K562 (cell line): Measurements from ENCODE around the gene RRM2. TPM values are rescaled to one million over a fixed set of nuclear protein-coding genes. Genes with fewer than 3 reads are reported as not detected.

ENCODE experiments used
- BRF1 ChIP-seq: IDR thresholded peaks from 3 replicates; pipeline ENCODE4 v1.6.1; 2011; ENCODE audit warnings: borderline replicate concordance, mild to moderate bottlenecking; ENCODE audit not compliant: insufficient read length; ENCODE audit errors: extremely low read depth
- CGGBP1 ChIP-seq: fragments of 250-450 bp; sonication (Bioruptor Pico); IDR thresholded peaks from 2 replicates; pipeline ENCODE4 v1.9.0; 2021; ENCODE audit warnings: mild to moderate bottlenecking
- ETV1 ChIP-seq: fragments of 450-650 bp; conservative IDR thresholded peaks from 2 replicates; pipeline ENCODE4 v1.6.1; 2016; ENCODE audit warnings: missing genetic modification characterization, control low read depth, low read depth, missing compliant biosample characterization
- GTF2B ChIP-seq: IDR thresholded peaks from 2 replicates; pipeline ENCODE4 v1.6.1; 2011; ENCODE audit not compliant: insufficient read length; ENCODE audit errors: extremely low read depth
- GTF2F1 ChIP-seq: IDR thresholded peaks from 2 replicates; pipeline ENCODE4 v1.6.1; 2011; ENCODE audit warnings: low read depth, low read length, improper control_type of control experiment
- HES1 ChIP-seq: fragments of 450-650 bp; IDR thresholded peaks from 2 replicates; pipeline ENCODE4 v1.6.1; 2016; ENCODE audit warnings: low read depth, mild to moderate bottlenecking, moderate library complexity
- HMG20B ChIP-seq: fragments of 250-450 bp; sonication (Bioruptor Pico); IDR thresholded peaks from 2 replicates; pipeline ENCODE4 v1.5.0; 2021; ENCODE audit warnings: mild to moderate bottlenecking
- MYBL2 ChIP-seq, 2 experiments: fragments of 450-650 bp in 1 of 2; sonication (generic) in 1 of 2; formaldehyde crosslinking in 1 of 2; IDR thresholded peaks; 2 replicates each; pipeline versions ENCODE4 v1.6.1 to v1.8.1; 2017 to 2022; ENCODE audit warnings: borderline replicate concordance in 1 of 2, inconsistent platforms in 1 of 2, low read depth in 1 of 2, mild to moderate bottlenecking in 1 of 2, missing genetic modification reagents in 1 of 2, moderate library complexity in 1 of 2
- NCOA6 ChIP-seq: fragments of 450-650 bp; IDR thresholded peaks from 2 replicates; pipeline ENCODE4 v1.6.1; 2017; ENCODE audit warnings: mild to moderate bottlenecking
- NR2F6 ChIP-seq: fragments of 450-650 bp; formaldehyde crosslinking; IDR thresholded peaks from 2 replicates; pipeline ENCODE4 v1.4.0; 2020; ENCODE audit warnings: mild to moderate bottlenecking
- NR3C1 ChIP-seq: sonication (generic); formaldehyde crosslinking; IDR thresholded peaks from 2 replicates; pipeline ENCODE4 v1.8.1; 2022; ENCODE audit warnings: missing genetic modification reagents
- PHF20 ChIP-seq: fragments of 450-650 bp; IDR thresholded peaks from 2 replicates; pipeline ENCODE4 v1.6.1; 2018; ENCODE audit not compliant: partially characterized antibody
- RAD21 ChIP-seq, 2 experiments: fragments of 250-450 bp in 1 of 2; fragments of 450-650 bp in 1 of 2; sonication (Bioruptor Pico) in 1 of 2; formaldehyde crosslinking in 1 of 2; IDR thresholded peaks in 1 of 2; conservative IDR thresholded peaks in 1 of 2; 2 replicates each; pipeline versions ENCODE4 v1.4.0 to v1.8.0; 2020 to 2022; ENCODE audit warnings: mild to moderate bottlenecking in 2 of 2, moderate library complexity in 1 of 2
- RCOR1 ChIP-seq, 2 experiments: IDR thresholded peaks; 2 replicates each; pipeline ENCODE4 v1.6.1; 2012; ENCODE audit warnings: low read depth in 2 of 2, low read length in 2 of 2, borderline replicate concordance in 1 of 2, improper control_type of control experiment in 1 of 2
- SMARCE1 ChIP-seq: fragments of 450-650 bp; IDR thresholded peaks from 2 replicates; pipeline ENCODE4 v1.7.1; 2016; ENCODE audit warnings: mild to moderate bottlenecking
- TBL1XR1 ChIP-seq, 2 experiments: IDR thresholded peaks; 2 replicates each; pipeline ENCODE4 v1.6.1; 2012; ENCODE audit warnings: improper control_type of control experiment in 2 of 2, low read length in 2 of 2, mild to moderate bottlenecking in 1 of 2
- TFAM ChIP-seq: fragments of 250-450 bp; sonication (Bioruptor Pico); conservative IDR thresholded peaks from 2 replicates; pipeline ENCODE4 v1.5.0; 2021; ENCODE audit warnings: mild to moderate bottlenecking, moderate library complexity
- THRAP3 ChIP-seq: fragments of 450-650 bp; IDR thresholded peaks from 2 replicates; pipeline ENCODE4 v1.6.1; 2016; ENCODE audit warnings: mild to moderate bottlenecking, inconsistent platforms, borderline replicate concordance
- ZNF121 ChIP-seq: sonication (generic); formaldehyde crosslinking; conservative IDR thresholded peaks from 2 replicates; pipeline ENCODE4 v1.8.0; 2022; ENCODE audit warnings: missing genetic modification reagents
- ZNF609 ChIP-seq: sonication (generic); formaldehyde crosslinking; IDR thresholded peaks from 2 replicates; pipeline ENCODE4 v1.8.1; 2023; ENCODE audit warnings: missing genetic modification reagents, mild to moderate bottlenecking, borderline replicate concordance
- ZSCAN32 ChIP-seq: fragments of 450-650 bp; formaldehyde crosslinking; IDR thresholded peaks from 2 replicates; pipeline ENCODE4 v1.4.0; 2020; ENCODE audit warnings: mild to moderate bottlenecking, moderate library complexity
- polyA plus RNA-seq, 8 experiments: library from polyadenylated mRNA; depleted of rRNA in 4 of 8; stranded (reverse) in 5 of 8; unstranded in 3 of 8; fragments of >200 nt; fragmentation: Nextera tagmentation in 2 of 8; fragmentation: Illumina TruSeq in 1 of 8; extraction: Ambion mirVana in 2 of 8; extraction: Trizol in 1 of 8; gene quantifications; 2 replicates each; pipeline versions ENCODE4 v1.2.1 to v1.2.3, GENCODE V29; 2011 to 2014; ENCODE audit warnings: inconsistent platforms in 1 of 8, missing spikeins in 1 of 8
- total RNA-seq, 7 experiments: library from RNA; depleted of rRNA in 6 of 7; stranded (reverse); fragments of >200 nt in 6 of 7; fragmentation: Illumina TruSeq in 2 of 7; extraction: Trizol in 2 of 7; gene quantifications; 2 replicates each; pipeline versions ENCODE4 v1.2.1 to v1.2.3, GENCODE V29; 2011 to 2021; ENCODE audit warnings: low replicate concordance in 1 of 7

Gene RRM2
- total and polyA plus RNA-seq, 9 of the 15 experiments (the other 6 are each of a cell fraction or from before 2014, with no cell fraction given) = 50.1 to 244 (median 128) TPM

GRCh38 chr2:10120877-10121574 is 1.5 kb upstream of the RRM2 start (continued):
- no peak for TF ChIP-seq MYBL2 (IDR thresholded peaks at IDR 0.05; ENCODE audit: low read depth)
- TF ChIP-seq MYBL2 (CRISPR knock-in tag; IDR thresholded peaks at IDR 0.05; ENCODE audit: borderline replicate concordance) = no peak
- no peak for TF ChIP-seq GTF2F1
- TF ChIP-seq GTF2B = no peak
- no peak; the same call in 1 of the 2 replicates for TF ChIP-seq ETV1 (tag)
- TF ChIP-seq NR2F6 (CRISPR knock-in tag) = no peak
- no peak for TF ChIP-seq ZNF121 (CRISPR knock-in tag)
- TF ChIP-seq CGGBP1 = no peak
- TF ChIP-seq RCOR1 (IDR thresholded peaks at IDR 0.05; ENCODE audit: borderline replicate concordance in 1 of 2, low read depth in 2 of 2, low read length in 2 of 2) = no peak
- TF ChIP-seq BRF1 = no peak
- TF ChIP-seq TBL1XR1 (IDR thresholded peaks at IDR 0.05; ENCODE audit: low read length in 2 of 2) = no peak
- TF ChIP-seq NCOA6 = no peak
- no peak for TF ChIP-seq ZSCAN32
- no peak for TF ChIP-seq PHF20
- 0 out of 2 replicates have a peak, but pooled peaks have one; percentile 7 for TF ChIP-seq ZNF609 (CRISPR knock-in tag)
- TF ChIP-seq SMARCE1 = no peak
- no peak for TF ChIP-seq THRAP3
- TF ChIP-seq RAD21 (CRISPR knock-in tag; conservative IDR thresholded peaks at IDR 0.05 in 1 of 2, IDR thresholded peaks at IDR 0.05 in 1 of 2) = no peak
- TF ChIP-seq TFAM = no peak
- 0 out of 2 replicates have a peak, but pooled peaks have one; percentile 5 for TF ChIP-seq HES1
- TF ChIP-seq HMG20B = no peak
- TF ChIP-seq NR3C1 (CRISPR knock-in tag) = no peak
